GM19328 (cell line): ENCODE results near the gene NUDT16L1.
"Not testable (repeated sequence)": the region's sequence is repeated elsewhere in the genome, so short reads cannot be mapped to it uniquely, and the experiment has no call there.

ENCODE experiments used
- ATAC-seq: cut with Tn5 transposase; IDR thresholded peaks from one replicate; pipeline ENCODE4 v1.9.1; 2021; ENCODE audit warnings: mild to moderate bottlenecking, moderate library complexity; ENCODE audit not compliant: unreplicated experiment

The NUDT16L1 gene

GRCh38 chr16:4713663-4714501 is 20.5 kb downstream of the NUDT16L1 start:
- ATAC-seq: no peak

DNA sequence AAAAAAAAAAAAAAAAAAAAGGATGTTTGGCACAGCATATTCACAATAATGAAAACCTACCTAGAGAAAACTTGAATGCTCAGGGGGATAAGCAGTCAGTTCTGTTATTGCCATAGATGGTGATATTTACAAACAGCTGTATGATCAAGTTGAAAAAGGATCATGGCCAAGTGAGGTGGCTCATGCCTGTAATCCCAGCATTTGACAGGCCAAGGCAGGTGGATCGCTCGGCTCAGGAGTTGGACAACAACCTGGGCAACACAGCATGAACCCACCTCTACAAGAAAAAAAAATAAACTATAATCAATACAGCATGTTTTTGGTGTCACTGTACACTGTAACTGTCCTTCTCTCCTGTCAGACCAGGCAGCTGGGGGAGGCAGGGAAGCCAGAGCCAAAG is 21.6 kb downstream of the NUDT16L1 start:
- ATAC-seq: no peak

DNA sequence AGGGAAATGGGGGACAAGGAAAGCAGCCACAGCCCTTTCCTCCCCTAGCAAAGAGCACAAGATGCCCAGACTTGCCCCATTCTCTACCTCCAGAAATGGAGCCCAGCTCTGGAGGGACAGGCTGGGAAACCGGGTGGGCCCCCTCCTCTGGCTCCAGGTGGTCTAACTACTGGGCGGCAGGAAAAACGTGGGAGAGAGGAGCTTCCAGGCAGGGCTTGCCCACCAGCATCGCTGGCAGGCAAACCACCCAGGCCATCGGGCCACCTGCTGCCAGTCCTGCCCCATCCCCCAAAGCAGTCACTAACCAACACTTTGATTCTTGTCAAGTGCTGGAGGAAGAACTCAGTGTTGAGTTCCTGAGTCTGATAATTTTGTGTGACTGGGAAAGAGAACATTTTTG is 25.1 kb downstream of the NUDT16L1 start:
- ATAC-seq: no peak

DNA sequence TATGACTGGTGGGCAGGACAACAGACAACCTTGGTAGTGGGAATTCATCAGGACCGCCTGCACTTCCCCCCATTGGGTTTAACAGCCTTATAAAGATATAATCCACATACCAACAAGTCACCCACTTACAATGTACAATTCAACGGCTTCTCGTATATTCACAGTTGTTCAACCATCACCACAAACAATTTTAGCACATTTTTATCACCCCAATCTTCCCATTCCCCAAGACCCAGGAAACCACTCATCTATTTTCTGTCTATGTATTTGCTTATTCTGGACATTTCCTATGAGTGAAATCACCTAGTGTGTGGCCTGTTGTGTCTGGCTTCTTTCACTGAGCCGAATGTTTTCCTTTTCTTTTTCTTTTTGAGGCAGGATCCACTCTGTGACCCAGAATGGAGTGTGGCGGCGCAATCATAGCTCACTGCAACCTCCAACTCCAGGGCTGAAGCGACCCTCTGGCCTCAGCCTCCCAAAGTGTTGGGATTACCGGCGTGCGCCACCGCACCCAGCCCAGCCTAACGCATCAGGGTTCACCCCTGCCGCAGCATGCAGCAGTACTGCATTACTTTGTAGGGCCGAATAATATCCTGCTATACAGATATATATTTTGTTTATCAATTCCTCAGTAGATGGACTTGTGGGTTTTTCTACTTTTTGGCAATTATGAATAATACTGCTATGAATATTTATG is 29.9 kb downstream of the NUDT16L1 start:
- no peak for ATAC-seq

GRCh38 chr16:4724661-4725270 is 31.4 kb downstream of the NUDT16L1 start:
- no peak for ATAC-seq

GRCh38 chr16:4726616-4727015 is 33.3 kb downstream of the NUDT16L1 start:
- no peak for ATAC-seq

DNA sequence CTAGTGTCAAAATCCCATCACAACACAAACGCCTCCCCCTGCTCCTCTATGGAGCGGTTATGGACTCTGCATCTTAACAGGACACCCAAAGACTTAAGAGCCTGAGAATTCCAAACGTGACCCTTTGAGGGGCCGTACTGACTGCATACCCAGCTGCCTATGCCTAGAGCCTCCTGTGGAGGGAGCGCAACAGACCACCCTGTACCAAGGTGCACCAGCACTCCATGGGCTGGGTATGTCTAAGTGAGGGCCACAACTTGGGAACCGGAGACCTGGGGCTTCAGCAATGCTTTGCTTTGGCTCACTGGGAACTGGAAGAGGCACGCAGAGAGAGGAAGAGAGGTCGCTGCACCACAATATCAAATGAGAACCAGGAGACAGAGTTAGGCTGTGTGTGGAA is 35.3 kb downstream of the NUDT16L1 start:
- ATAC-seq: no peak

GRCh38 chr16:4729876-4730275 is 36.5 kb downstream of the NUDT16L1 start:
- ATAC-seq: no peak

- no peak for ATAC-seq
Observed at GRCh38 chr16:4733211-4733742, 39.9 kb downstream of the NUDT16L1 start.

- peak; percentile 10 for ATAC-seq
Observed at GRCh38 chr16:4733747-4734062, 40.3 kb downstream of the NUDT16L1 start.

GRCh38 chr16:4734063-4734729 is 40.8 kb downstream of the NUDT16L1 start, which contains the start of the genes ANKS3 and DNAAF8:
Gene ANKS3, minus strand, starts transcription at chr16:4734271. Its CDS starts 4,122 bp downstream, at chr16:4730149.
Gene DNAAF8, plus strand, starts transcription at chr16:4734537. Its CDS starts 1,978 bp downstream, at chr16:4736515.
- peak; percentile 83 for ATAC-seq

GRCh38 chr16:4734730-4735535 is 41.6 kb downstream of the NUDT16L1 start:
- peak; percentile 49 for ATAC-seq

- ATAC-seq: no peak
Observed at GRCh38 chr16:4736546-4736945, 43.2 kb downstream of the NUDT16L1 start.

DNA sequence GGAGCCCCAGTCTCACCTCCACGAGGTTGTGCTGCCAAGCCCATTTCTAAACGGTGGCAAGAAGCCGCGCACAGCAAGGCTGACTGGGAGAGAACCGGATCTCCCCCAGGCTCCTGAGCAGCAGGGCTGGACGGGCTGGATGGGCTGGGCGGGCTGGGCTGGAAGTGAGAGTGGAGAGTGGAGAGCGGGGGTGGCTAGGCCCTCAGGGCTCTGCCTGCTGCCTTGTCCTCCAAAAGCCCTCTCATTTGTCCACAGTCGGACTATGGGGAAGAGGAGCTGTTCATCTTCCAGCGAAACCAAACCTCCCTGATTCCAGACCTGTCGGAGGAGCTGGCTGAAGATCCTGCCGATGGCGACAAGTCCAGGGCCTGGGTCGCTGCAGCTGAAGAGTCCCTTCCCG is 44.2 kb downstream of the NUDT16L1 start:
- ATAC-seq: no peak

DNA sequence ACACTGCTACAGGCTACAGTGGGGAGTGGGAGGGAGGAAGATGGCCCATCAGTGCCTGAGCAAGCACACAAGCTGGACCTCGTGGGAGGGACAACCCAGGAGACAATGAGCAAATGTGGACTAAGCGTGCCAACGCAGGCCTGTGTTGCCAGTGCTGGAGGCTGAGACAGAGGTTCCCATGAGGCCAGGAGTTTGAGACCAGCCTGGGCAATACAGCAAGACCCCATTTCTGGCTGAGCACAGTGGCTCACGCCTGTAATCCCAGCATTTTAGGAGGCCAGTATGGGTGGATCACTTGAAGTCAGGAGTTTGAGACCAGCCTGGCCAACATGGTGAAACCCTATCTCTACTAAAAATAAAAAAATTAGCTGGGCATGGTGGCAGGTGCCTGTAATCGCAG is 45.0 kb downstream of the NUDT16L1 start:
- ATAC-seq: not testable (repeated sequence)

DNA sequence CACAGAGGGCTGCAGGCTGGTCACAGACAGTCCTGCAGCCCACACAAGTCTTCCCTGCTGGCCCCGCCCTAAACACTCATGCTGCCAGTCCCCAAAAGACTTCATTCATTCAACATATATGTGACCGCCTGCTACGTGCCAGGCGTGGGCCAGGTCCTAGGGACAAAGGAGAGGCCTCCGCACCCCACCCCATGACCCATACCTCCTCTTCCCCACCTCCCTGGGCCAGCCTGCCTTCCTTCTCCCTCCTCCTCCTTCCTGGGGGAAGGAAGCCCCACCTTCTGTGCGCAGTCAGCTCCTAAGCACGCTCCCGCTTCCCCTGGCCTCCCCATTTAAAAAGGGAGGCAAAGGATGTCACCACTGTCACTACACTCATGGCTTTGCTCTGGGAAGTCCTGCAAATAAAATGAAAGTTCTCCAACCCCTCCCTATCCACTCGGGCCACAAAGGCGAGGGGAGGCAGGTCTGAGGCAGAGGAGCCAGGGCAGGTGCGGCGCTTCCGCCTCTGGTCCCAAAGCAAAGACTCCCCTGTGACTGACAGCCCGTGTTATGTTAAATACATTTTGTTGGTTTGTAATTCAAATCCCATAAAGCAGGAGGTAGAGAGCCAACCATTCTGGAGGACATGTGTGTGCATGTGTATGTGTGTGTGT is 50.0 kb downstream of the NUDT16L1 start:
- no peak for ATAC-seq

GRCh38 chr16:4744555-4745273 is 51.4 kb downstream of the NUDT16L1 start:
- ATAC-seq: no peak

DNA sequence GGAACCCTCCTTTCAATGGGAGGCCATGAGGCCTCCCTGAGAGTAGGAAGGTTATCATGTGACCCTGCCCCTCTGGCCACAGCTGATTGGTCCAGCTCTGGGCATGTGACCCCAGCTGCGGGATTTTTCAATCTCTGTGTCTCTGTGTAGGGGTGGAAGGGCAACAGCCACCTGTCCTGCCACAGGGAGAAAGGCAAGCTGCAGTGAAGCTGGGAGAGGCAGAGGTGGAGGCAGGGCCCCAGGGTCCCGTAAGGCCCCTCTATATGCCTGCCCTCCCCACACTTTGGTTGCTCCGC is 51.9 kb downstream of the NUDT16L1 start:
- no peak for ATAC-seq
